A549 (cell line): ENCODE data around the gene CNOT1.

ENCODE experiments used
- CTCF ChIP-seq: fragments of >200 bp; sonication (Bioruptor Twin); formaldehyde crosslinking; IDR thresholded peaks from 3 replicates; pipeline ENCODE4 v1.5.1; 2016
- EP300 ChIP-seq, 2 experiments: fragments of >200 bp; sonication (Bioruptor Twin); formaldehyde crosslinking; IDR thresholded peaks; 2 replicates in 1 of 2; 3 replicates in 1 of 2; pipeline ENCODE4 v1.6.1; 2016 to 2017
- FOSL2 ChIP-seq, 2 experiments: fragments of 450-650 bp in 1 of 2; fragments of >200 bp in 1 of 2; sonication (Bioruptor Twin) in 1 of 2; formaldehyde crosslinking; IDR thresholded peaks; 2 replicates each; pipeline versions ENCODE4 v1.5.0 to v1.6.1; 2016 to 2020; ENCODE audit warnings: mild to moderate bottlenecking in 1 of 2, moderate library complexity in 1 of 2
- MAZ ChIP-seq: fragments of 150-350 bp; IDR thresholded peaks from 2 replicates; pipeline ENCODE4 v1.6.1; 2014; ENCODE audit warnings: antibody characterized with exemption, low read depth, low read length, borderline replicate concordance
- POLR2A ChIP-seq: IDR thresholded peaks from 2 replicates; pipeline ENCODE4 v1.6.1; 2012; ENCODE audit warnings: mild to moderate bottlenecking, low read length

- TF ChIP-seq POLR2A (no peak), EP300 (IDR thresholded peaks at IDR 0.05) (no peak), MAZ (no peak), CTCF (no peak), FOSL2 (IDR thresholded peaks at IDR 0.05) (no peak), FOSL2 (CRISPR knock-in tag; IDR thresholded peaks at IDR 0.05) (no peak)
Measured at GRCh38 chr16:58556678-58557077, 72.9 kb downstream of the CNOT1 start.
